Measurements from ENCODE around the gene POLR2H. TPM values are rescaled to one million over a fixed set of nuclear protein-coding genes. Genes with fewer than 3 reads are reported as not detected.

Gene POLR2H
- polyA plus RNA-seq, 1 of the 3 experiments (the other 2 are of a cell fraction) = 206 TPM

DNA sequence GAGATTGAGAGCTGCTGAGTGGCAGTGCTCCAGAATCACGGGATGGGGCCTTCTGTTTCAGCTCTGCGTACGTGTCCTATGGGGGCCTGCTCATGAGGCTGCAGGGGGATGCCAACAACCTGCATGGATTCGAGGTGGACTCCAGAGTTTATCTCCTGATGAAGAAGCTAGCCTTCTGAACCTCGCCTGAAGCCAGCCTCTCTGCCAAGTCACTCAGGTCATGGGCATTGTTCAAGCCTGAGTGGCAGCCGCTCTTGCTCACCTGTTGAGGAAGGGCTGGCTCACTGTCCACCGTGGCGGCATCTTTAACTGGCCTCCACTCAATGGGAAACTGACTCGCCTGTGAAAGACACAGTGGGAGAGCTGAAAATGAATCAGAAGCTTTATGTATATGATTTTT is 6.6 kb downstream of the POLR2H start:
- Histone ChIP-seq H3K9me3 (no peaks in the 10 kb centered on the region), H3K36me3 (replicated peaks in 1 of 2; ENCODE audit: control insufficient read depth in 1 of 2, insufficient read depth in 2 of 2, low read length in 1 of 2) (peaks cover 29 to 31% of the 10 kb centered on the region in 2 experiments), H3K27ac (ENCODE audit: low read depth in 2 of 2, low read length in 1 of 2) (peak overlapping the region in 1 of 2 experiments; percentile 48; a peak in 3 of 4 replicates), H3F3A (replicated peaks; ENCODE audit: insufficient read depth) (peaks cover 45% of the 10 kb centered on the region), H3K4me2 (peak overlapping the region; percentile 54; the same call in 1 of the 2 replicates), H3K4me3 (ENCODE audit: low read depth in 2 of 2, low read length in 1 of 2) (no peak overlapping the region), H3K9me2 (no peaks in the 10 kb centered on the region), H3K4me1 (ENCODE audit: control insufficient read depth in 1 of 2, insufficient read depth in 2 of 2, low read depth in 1 of 2, low read length in 1 of 2) (peaks cover 8 to 32% of the 10 kb centered on the region in 2 experiments; a peak in 3 of 4 replicates), H2AFZ (ENCODE audit: low read depth) (no peak overlapping the region), H3K9ac (no peak overlapping the region), H4K20me1 (ENCODE audit: insufficient read depth) (peaks cover 43% of the 10 kb centered on the region), H3K79me2 (ENCODE audit: insufficient read depth) (peaks cover 29% of the 10 kb centered on the region), H3K27me3 (ENCODE audit: insufficient read depth) (no peaks in the 10 kb centered on the region)
- CTCF ChIA-PET = interaction anchor here (0.7 to 11.1 kb wide), 7 partner anchors 62 to 456 kb away, joined by 3 to 165 read pairs (median 3); no protein-coding TSS in a partner anchor
- DNase-seq = no peak
- WGBS (ENCODE audit: low lambda C conversion rate) = 82% methylated on average over 9 of the region's 9 CpGs
- no peak for TF ChIP-seq RCOR1 (IDR thresholded peaks at IDR 0.05; ENCODE audit: low read length)
- POLR2A ChIA-PET = interaction anchor here (0.8 to 2.0 kb wide), 2 partner anchors 30 to 152 kb away, joined by 3 to 4 read pairs; partner anchors contain the start of gene FAM131A

GRCh38 chr3:184368586-184369183 is 7.2 kb downstream of the POLR2H start:
- H3K79me2 ChIP-seq (ENCODE audit: insufficient read depth) = peaks cover 24% of the 10 kb centered on the region
- CTCF ChIA-PET = interaction anchor here (0.7 to 11.1 kb wide), 9 partner anchors 61 to 455 kb away, joined by 3 to 165 read pairs (median 3); no protein-coding TSS in a partner anchor
- DNase-seq = no peak
- peaks cover 45% of the 10 kb centered on the region for H3F3A ChIP-seq (replicated peaks; ENCODE audit: insufficient read depth)
- no peak for TF ChIP-seq MEF2A (IDR thresholded peaks at IDR 0.05; ENCODE audit: borderline replicate concordance, low read depth)
- no peak for TF ChIP-seq RXRA (IDR thresholded peaks at IDR 0.05; ENCODE audit: borderline replicate concordance, low read depth)
- TF ChIP-seq CHD2 (IDR thresholded peaks at IDR 0.05; ENCODE audit: low read length, partially characterized antibody) = no peak
- no peak for TF ChIP-seq EP300 (IDR thresholded peaks at IDR 0.05; ENCODE audit: borderline replicate concordance in 1 of 2, low read depth in 1 of 2, low read length in 1 of 2)
- TF ChIP-seq FOSL2 (IDR thresholded peaks at IDR 0.05; ENCODE audit: borderline replicate concordance, low read depth) = peak; percentile 40; the same call in 1 of the 2 replicates
- no peak for TF ChIP-seq SMC3 (IDR thresholded peaks at IDR 0.05; ENCODE audit: low read depth, low read length)
- peak; percentile 63; the same call in 1 of the 2 replicates for TF ChIP-seq NFIC (IDR thresholded peaks at IDR 0.05; ENCODE audit: borderline replicate concordance)
- 0 out of 2 replicates have a peak, but pooled peaks have one; percentile 34 for TF ChIP-seq ZBTB33 (IDR thresholded peaks at IDR 0.05; ENCODE audit: borderline replicate concordance, low read depth)
- no peak for TF ChIP-seq FOXJ3 (CRISPR knock-in tag; IDR thresholded peaks at IDR 0.05)
- 0 out of 2 replicates have a peak, but pooled peaks have one; percentile 5 for TF ChIP-seq TCF12 (IDR thresholded peaks at IDR 0.05)
- peak; percentile 27; the same call in 1 of the 2 replicates for TF ChIP-seq POLR2AphosphoS5 (IDR thresholded peaks at IDR 0.05; ENCODE audit: low read depth, low read length)
- no peak for TF ChIP-seq TAF1 (IDR thresholded peaks at IDR 0.05; ENCODE audit: borderline replicate concordance, low read depth, low read length)
- 0 out of 2 replicates have a peak, but pooled peaks have one; percentile 13 for TF ChIP-seq PBX3 (IDR thresholded peaks at IDR 0.05)
- H3K4me2 ChIP-seq = peak overlapping the region; percentile 54; the same call in 1 of the 2 replicates
- no peak overlapping the region for H3K4me3 ChIP-seq (ENCODE audit: low read depth in 2 of 2, low read length in 1 of 2)
- no peaks in the 10 kb centered on the region for H3K9me3 ChIP-seq
- H3K27me3 ChIP-seq (ENCODE audit: insufficient read depth) = no peaks in the 10 kb centered on the region
- H3K9me2 ChIP-seq = no peaks in the 10 kb centered on the region
- no peak overlapping the region for H3K9ac ChIP-seq
- POLR2A ChIA-PET = interaction anchor here (0.8 to 2.0 kb wide), 2 partner anchors 31 to 151 kb away, joined by 3 to 4 read pairs; partner anchors contain the start of gene FAM131A
- peaks cover 8 to 32% of the 10 kb centered on the region in 2 experiments; a peak in 3 of 4 replicates for H3K4me1 ChIP-seq (ENCODE audit: control insufficient read depth in 1 of 2, insufficient read depth in 2 of 2, low read depth in 1 of 2, low read length in 1 of 2)
- H3K36me3 ChIP-seq (replicated peaks in 1 of 2; ENCODE audit: control insufficient read depth in 1 of 2, insufficient read depth in 2 of 2, low read length in 1 of 2) = peaks cover 29 to 31% of the 10 kb centered on the region in 2 experiments
- WGBS (ENCODE audit: low lambda C conversion rate) = 60% methylated on average over 3 of the region's 3 CpGs
- no peak overlapping the region for H2AFZ ChIP-seq (ENCODE audit: low read depth)
- peaks cover 43% of the 10 kb centered on the region for H4K20me1 ChIP-seq (ENCODE audit: insufficient read depth)
- H3K27ac ChIP-seq (ENCODE audit: low read depth in 2 of 2, low read length in 1 of 2) = peak overlapping the region in 1 of 2 experiments; percentile 48; a peak in 2 of 4 replicates

All from SK-N-SH (cell line).